K562 (cell line): ENCODE results near the gene AKR1A1. TPM values are rescaled to one million over a fixed set of nuclear protein-coding genes. Genes with fewer than 3 reads are reported as not detected.
A peak's percentile ranks its signal among the peaks of the same experiment; 100 is the strongest.

Experiments used
- ATAC-seq: fragments of 200-7000 bp; cut with Tn5 transposase; 3 replicates; pipeline ENCODE4 v1.9.1; 2020; ENCODE audit warnings: moderate library complexity
- BruUV-seq: library from RNA; stranded (reverse); fragments of 400-500 nt; replicated peaks from 2 replicates; lab custom pipeline; 2021; lab: Mats Ljungman, UMichigan
- CTCF ChIA-PET: fragments of 300-600 bp; formaldehyde crosslinking; extraction: SDS; loops from one replicate; lab custom pipeline; 2021; ENCODE audit warnings: low intra/inter-chr PET ratio; lab: Yijun Ruan, JAX
- POLR2A ChIA-PET: fragments of 300-600, 350-650 bp; sonication (Branson Sonifier 250); formaldehyde crosslinking; extraction: SDS; loops from one replicate; lab custom pipeline; 2021; ENCODE audit warnings: antibody characterized with exemption, inconsistent platforms; lab: Yijun Ruan, JAX
- DNase-seq, 4 experiments: peaks; one replicate each; pipeline versions ENCODE4 v3.0.0 to v3.0.0-alpha.2; 2011 to 2018; ENCODE audit warnings: low spot score in 3 of 4, mixed read lengths in 3 of 4; ENCODE audit errors: extremely low read depth in 1 of 4
- FAIRE-seq: peaks from 2 replicates; lab custom pipeline; 2011; peaks lifted over from hg19 to GRCh38; lab: Jason Lieb, UNC
- H2AFZ ChIP-seq: 2 replicates; pipeline ENCODE4 v1.6.0; 2011; ENCODE audit warnings: low read depth, low read length, control low read depth, inconsistent platforms
- H3K27ac ChIP-seq: fragments of 200-600 bp; 3 replicates; pipeline ENCODE4 v1.8.0; 2011; ENCODE audit warnings: low read depth, mild to moderate bottlenecking, control low read depth, inconsistent platforms, low read length, moderate library complexity, mixed read lengths; ENCODE audit errors: extremely low read depth
- H3K27me3 ChIP-seq, 2 experiments: fragments of 300-600 bp in 1 of 2; 2 replicates in 1 of 2; 3 replicates in 1 of 2; pipeline versions ENCODE4 v1.6.0 to v1.8.0; 2011; ENCODE audit warnings: inconsistent platforms in 2 of 2, low read length in 2 of 2, mild to moderate bottlenecking in 1 of 2, mixed read lengths in 1 of 2, moderate library complexity in 1 of 2; ENCODE audit not compliant: control insufficient read depth in 2 of 2, insufficient read depth in 2 of 2
- H3K36me3 ChIP-seq: fragments of 300-600 bp; 3 replicates; pipeline ENCODE4 v1.8.0; 2011; ENCODE audit warnings: mild to moderate bottlenecking, low read length, inconsistent platforms; ENCODE audit not compliant: control insufficient read depth, insufficient read depth
- H3K4me1 ChIP-seq, 2 experiments: fragments of 200-600 bp in 1 of 2; replicated peaks in 1 of 2; 2 replicates in 1 of 2; 3 replicates in 1 of 2; pipeline versions ENCODE4 v1.5.1 to v1.8.0; 2011; ENCODE audit warnings: inconsistent platforms in 2 of 2, low read length in 2 of 2, mild to moderate bottlenecking in 1 of 2, mixed read lengths in 1 of 2, moderate library complexity in 1 of 2; ENCODE audit not compliant: control insufficient read depth in 2 of 2, insufficient read depth in 2 of 2
- H3K4me2 ChIP-seq: 2 replicates; pipeline ENCODE4 v1.6.1; 2011; ENCODE audit warnings: low read length, control low read depth, inconsistent platforms, mixed read lengths; ENCODE audit not compliant: insufficient read depth
- H3K4me3 ChIP-seq: fragments of 200-600 bp; sonication (generic), shearing (Covaris generic); 2 replicates; pipeline ENCODE4 v1.5.1; 2016; ENCODE audit warnings: control low read depth, inconsistent platforms
- H3K79me2 ChIP-seq: fragments of 200-600 bp; 3 replicates; pipeline ENCODE4 v1.8.0; 2011; ENCODE audit warnings: low read length, inconsistent platforms; ENCODE audit not compliant: control insufficient read depth, insufficient read depth
- H3K9ac ChIP-seq, 2 experiments: 2 replicates each; pipeline versions ENCODE4 v1.6.0 to v1.6.1; 2011; ENCODE audit warnings: low read depth in 2 of 2, low read length in 2 of 2, control low read depth in 1 of 2, inconsistent platforms in 1 of 2, mild to moderate bottlenecking in 1 of 2, mixed read lengths in 1 of 2; ENCODE audit not compliant: insufficient read depth in 1 of 2
- H3K9me1 ChIP-seq: one replicate; pipeline ENCODE4 v1.6.0; 2011; ENCODE audit warnings: inconsistent platforms, mild to moderate bottlenecking, low read length, moderate library complexity; ENCODE audit not compliant: control insufficient read depth, insufficient read depth
- H3K9me3 ChIP-seq: replicated peaks from 2 replicates; pipeline ENCODE4 v1.5.1; 2011; ENCODE audit warnings: low read depth, low read length, inconsistent platforms; ENCODE audit not compliant: control insufficient read depth, insufficient read depth
- H4K20me1 ChIP-seq: replicated peaks from 2 replicates; pipeline ENCODE4 v1.6.1; 2011; ENCODE audit warnings: low read length, inconsistent platforms, mixed read lengths; ENCODE audit not compliant: control insufficient read depth, insufficient read depth
- HDAC3 ChIP-seq: fragments of 450-650 bp; IDR thresholded peaks from 2 replicates; pipeline ENCODE4 v1.6.1; 2018; ENCODE audit warnings: borderline replicate concordance, mild to moderate bottlenecking, moderate library complexity; ENCODE audit not compliant: partially characterized antibody
- POLR2A ChIP-seq: fragments of 450-650 bp; conservative IDR thresholded peaks from 2 replicates; pipeline ENCODE4 v1.6.1; 2016
- POLR2AphosphoS5 ChIP-seq: IDR thresholded peaks from 2 replicates; pipeline ENCODE4 v1.6.1; 2011; ENCODE audit warnings: mild to moderate bottlenecking, low read depth, low read length, moderate library complexity; ENCODE audit not compliant: control insufficient read depth, insufficient read depth
- POLR2B ChIP-seq: fragments of 450-650 bp; IDR thresholded peaks from 2 replicates; pipeline ENCODE4 v1.6.1; 2018; ENCODE audit warnings: low read depth; ENCODE audit not compliant: partially characterized antibody
- SIN3A ChIP-seq, 2 experiments: fragments of 150-350 bp in 1 of 2; IDR thresholded peaks; 2 replicates each; pipeline ENCODE4 v1.6.1; 2011 to 2016; ENCODE audit warnings: borderline replicate concordance in 2 of 2, low read depth in 2 of 2, low read length in 2 of 2, mild to moderate bottlenecking in 2 of 2, moderate library complexity in 2 of 2; ENCODE audit not compliant: control insufficient read depth in 1 of 2
- SUPT5H ChIP-seq: fragments of 450-650 bp; IDR thresholded peaks from 2 replicates; pipeline ENCODE4 v1.6.1; 2016
- ZNF217 ChIP-seq: sonication (generic); formaldehyde crosslinking; IDR thresholded peaks from 2 replicates; pipeline ENCODE4 v1.8.0; 2022; ENCODE audit warnings: mild to moderate bottlenecking, missing genetic modification reagents
- ZNF589 ChIP-seq: fragments of 200-800 bp; sonication (Bioruptor generic); IDR thresholded peaks from 2 replicates; pipeline ENCODE4 v1.6.1; 2016; ENCODE audit warnings: low read depth, missing genetic modification characterization, missing compliant biosample characterization
- WGBS: fragments of 100-300 bp; shearing (Covaris generic); methylation state at CpG from one replicate; pipeline ENCODE4 v1.1.6; 2016; ENCODE audit warnings: low coverage, mixed read lengths; ENCODE audit not compliant: insufficient coverage; ENCODE audit errors: missing lambda C conversion rate; 5-methylcytosine and 5-hydroxymethylcytosine counted together
- in situ Hi-C: fragments of 300-500 bp; cut with MboI; formaldehyde crosslinking; loops from 4 replicates; pipeline ENCODE4 v1.15.0; 2018; ENCODE audit warnings: inconsistent platforms, mixed read lengths
- intact Hi-C: fragments of 100-400 bp; cut with micrococcal nuclease; formaldehyde crosslinking; loops from 2 replicates; pipeline ENCODE4 v1.14.2; 2022
- polyA plus RNA-seq, 8 experiments: library from polyadenylated mRNA; depleted of rRNA in 4 of 8; stranded (reverse) in 5 of 8; unstranded in 3 of 8; fragments of >200 nt; fragmentation: Nextera tagmentation in 2 of 8; fragmentation: Illumina TruSeq in 1 of 8; extraction: Ambion mirVana in 2 of 8; extraction: Trizol in 1 of 8; gene quantifications; 2 replicates each; pipeline versions ENCODE4 v1.2.1 to v1.2.3, GENCODE V29; 2011 to 2014; ENCODE audit warnings: inconsistent platforms in 1 of 8, missing spikeins in 1 of 8
- total RNA-seq, 7 experiments: library from RNA; depleted of rRNA in 6 of 7; stranded (reverse); fragments of >200 nt in 6 of 7; fragmentation: Illumina TruSeq in 2 of 7; extraction: Trizol in 2 of 7; gene quantifications; 2 replicates each; pipeline versions ENCODE4 v1.2.1 to v1.2.3, GENCODE V29; 2011 to 2021; ENCODE audit warnings: low replicate concordance in 1 of 7

Gene AKR1A1
- total and polyA plus RNA-seq, 9 of the 15 experiments (the other 6 are each of a cell fraction or from before 2014, with no cell fraction given) = 68.6 to 211 (median 132) TPM

DNA sequence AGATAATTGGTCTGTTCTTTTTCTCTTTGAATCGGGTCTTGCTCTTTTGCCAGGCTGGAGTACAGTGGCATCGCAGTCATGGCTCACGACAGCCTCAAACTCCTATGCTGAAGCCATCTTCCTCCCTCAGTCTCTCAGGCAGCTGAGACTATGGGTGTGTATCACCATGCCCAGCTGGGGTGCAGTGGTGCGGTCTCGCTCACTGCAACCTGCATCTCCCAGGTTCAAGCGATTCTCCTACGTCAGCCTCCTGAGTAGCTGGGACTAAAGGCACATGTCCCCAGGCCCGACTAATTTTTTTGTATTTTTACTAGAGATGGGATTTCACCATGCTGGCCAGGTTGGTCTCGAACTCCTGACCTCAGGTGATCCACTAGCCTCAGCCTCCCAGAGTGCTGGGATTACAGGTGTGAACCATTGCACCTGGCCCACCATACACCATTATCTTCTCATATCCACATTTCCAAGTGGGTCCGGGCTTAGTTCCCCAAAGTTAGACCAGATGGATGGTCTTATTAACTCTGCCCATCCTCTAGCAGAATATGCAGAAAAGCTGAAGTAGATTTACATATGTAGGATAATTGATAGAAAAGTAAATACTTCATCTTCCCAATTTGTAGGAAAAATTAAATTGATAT is 60.1 kb downstream of the AKR1A1 start:
- ATAC-seq = peak; percentile 8; the same call in 2 of the 3 replicates
- WGBS = 97% methylated on average over 9 of the region's 10 CpGs
- no TSS peak for BruUV-seq

More for the DNA sequence above, 60.1 kb downstream of the AKR1A1 start:
- H3K4me2 ChIP-seq = no peak overlapping the region
- DNase-seq = no peak
- H3K27ac ChIP-seq = no peak overlapping the region
- H3K27me3 ChIP-seq = no peaks in the 10 kb centered on the region
- in situ Hi-C loops (no loop called here), intact Hi-C loops (no loop called here)
- no peak overlapping the region for H3K4me3 ChIP-seq
- H3K9ac ChIP-seq = no peak overlapping the region
- TF ChIP-seq SIN3A (IDR thresholded peaks at IDR 0.05; ENCODE audit: borderline replicate concordance in 2 of 2, control insufficient read depth in 1 of 2, low read depth in 2 of 2, low read length in 2 of 2) (0 out of 4 replicates have a peak, but pooled peaks of 1 of the 2 experiments have one; percentile 30), ZNF217 (CRISPR knock-in tag) (no peak), ZNF589 (CRISPR knock-in tag) (no peak), SUPT5H (peak; percentile 38), POLR2B (peak; percentile 31), POLR2AphosphoS5 (0 out of 2 replicates have a peak, but pooled peaks have one; percentile 33), HDAC3 (no peak), POLR2A (peak; percentile 23)
- ChIA-PET POLR2A (interaction anchor here (1.0 kb wide), 1 partner anchor 13 kb away, joined by 4 read pairs; the partner anchor contains the start of gene CCDC17), CTCF (no interaction called here)
- no peak overlapping the region for H2AFZ ChIP-seq
- H3K36me3 ChIP-seq = peaks cover 95% of the 10 kb centered on the region
- peaks cover 36% of the 10 kb centered on the region for H3K79me2 ChIP-seq
- no peaks in the 10 kb centered on the region for H3K9me1 ChIP-seq
- no peak for FAIRE-seq
- no peaks in the 10 kb centered on the region for H3K4me1 ChIP-seq
- H4K20me1 ChIP-seq = no peaks in the 10 kb centered on the region
- H3K9me3 ChIP-seq = no peaks in the 10 kb centered on the region
